Measurements from ENCODE around the gene RAB23. TPM values are rescaled to one million over a fixed set of nuclear protein-coding genes. Genes with fewer than 3 reads are reported as not detected.

The RAB23 gene
- total and polyA plus RNA-seq, 2 of the 8 experiments (the other 6 are each of a cell fraction or from before 2014, with no cell fraction given), result 6.5 to 17.2 TPM

DNA sequence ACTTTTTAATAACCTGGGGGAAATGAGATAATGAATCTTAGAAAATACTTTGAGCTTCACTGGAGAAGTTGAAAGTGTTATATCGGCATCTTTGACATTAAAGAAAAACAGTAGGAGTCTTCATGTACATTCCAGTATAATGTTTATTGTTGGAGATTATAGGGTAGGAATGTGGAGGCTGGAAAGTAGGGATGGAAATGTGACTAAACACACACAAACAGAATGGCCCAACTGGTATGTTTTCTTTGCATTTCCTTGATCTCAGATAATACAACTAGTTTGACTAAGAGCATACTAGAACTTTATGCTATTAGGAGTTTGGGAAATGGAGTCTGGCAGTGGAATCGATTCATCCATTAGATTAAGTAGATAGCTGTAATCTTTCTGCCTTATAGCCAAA lies 60.1 kb downstream of the RAB23 start (continued):
- TF ChIP-seq RFX5 (IDR thresholded peaks at IDR 0.05; ENCODE audit: borderline replicate concordance, low read depth, low read length) (no peak), TEAD4 (IDR thresholded peaks at IDR 0.05; ENCODE audit: low read depth, low read length) (no peak), EGR1 (IDR thresholded peaks at IDR 0.05; ENCODE audit: borderline replicate concordance, low read depth, low read length) (no peak)
- TF ChIP-seq, protein P1, sequence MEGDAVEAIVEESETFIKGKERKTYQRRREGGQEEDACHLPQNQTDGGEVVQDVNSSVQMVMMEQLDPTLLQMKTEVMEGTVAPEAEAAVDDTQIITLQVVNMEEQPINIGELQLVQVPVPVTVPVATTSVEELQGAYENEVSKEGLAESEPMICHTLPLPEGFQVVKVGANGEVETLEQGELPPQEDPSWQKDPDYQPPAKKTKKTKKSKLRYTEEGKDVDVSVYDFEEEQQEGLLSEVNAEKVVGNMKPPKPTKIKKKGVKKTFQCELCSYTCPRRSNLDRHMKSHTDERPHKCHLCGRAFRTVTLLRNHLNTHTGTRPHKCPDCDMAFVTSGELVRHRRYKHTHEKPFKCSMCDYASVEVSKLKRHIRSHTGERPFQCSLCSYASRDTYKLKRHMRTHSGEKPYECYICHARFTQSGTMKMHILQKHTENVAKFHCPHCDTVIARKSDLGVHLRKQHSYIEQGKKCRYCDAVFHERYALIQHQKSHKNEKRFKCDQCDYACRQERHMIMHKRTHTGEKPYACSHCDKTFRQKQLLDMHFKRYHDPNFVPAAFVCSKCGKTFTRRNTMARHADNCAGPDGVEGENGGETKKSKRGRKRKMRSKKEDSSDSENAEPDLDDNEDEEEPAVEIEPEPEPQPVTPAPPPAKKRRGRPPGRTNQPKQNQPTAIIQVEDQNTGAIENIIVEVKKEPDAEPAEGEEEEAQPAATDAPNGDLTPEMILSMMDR (IDR thresholded peaks at IDR 0.05; ENCODE audit: control extremely low read depth in 1 of 3, insufficient read depth in 1 of 3, low read depth in 1 of 3, low read length in 3 of 3), result no peak
